GM23338 (cell line): ENCODE results near the gene OR5J2.

Experiments
- CREB1 ChIP-seq: fragments of 250-450 bp; sonication (Bioruptor Pico); IDR thresholded peaks from 2 replicates; pipeline ENCODE4 v1.5.0; 2020; ENCODE audit warnings: low read depth, mild to moderate bottlenecking, moderate library complexity
- EZH2 ChIP-seq: fragments of 200-600 bp; sonication (generic); IDR thresholded peaks from one replicate; pipeline ENCODE4 v1.8.0; 2017; ENCODE audit warnings: antibody characterized with exemption, mild to moderate bottlenecking, low read depth; ENCODE audit not compliant: unreplicated experiment
- EZH2phosphoT487 ChIP-seq: fragments of 200-600 bp; sonication (generic); IDR thresholded peaks from one replicate; pipeline ENCODE4 v1.8.1; 2018; ENCODE audit warnings: antibody characterized with exemption; ENCODE audit not compliant: unreplicated experiment
- JUNB ChIP-seq: IDR thresholded peaks from one replicate; pipeline ENCODE4 v1.6.1; 2016; ENCODE audit warnings: antibody characterized with exemption; ENCODE audit not compliant: unreplicated experiment
- NANOG ChIP-seq: IDR thresholded peaks from 2 replicates; pipeline ENCODE4 v1.6.1; 2016; ENCODE audit warnings: antibody characterized with exemption, borderline replicate concordance
- POLR2AphosphoS5 ChIP-seq: IDR thresholded peaks from 2 replicates; pipeline ENCODE4 v1.6.1; 2016; ENCODE audit warnings: antibody characterized with exemption, low read depth
- STAT1 ChIP-seq: IDR thresholded peaks from one replicate; pipeline ENCODE4 v1.6.1; 2016; ENCODE audit warnings: antibody characterized with exemption; ENCODE audit not compliant: unreplicated experiment
- ZNF114 ChIP-seq: fragments of 250-450 bp; sonication (Bioruptor Pico); IDR thresholded peaks from 2 replicates; pipeline ENCODE4 v1.5.0; 2020; ENCODE audit warnings: mild to moderate bottlenecking, moderate library complexity
- ZNF331 ChIP-seq: fragments of 250-450 bp; sonication (Bioruptor Pico); IDR thresholded peaks from 2 replicates; pipeline ENCODE4 v1.5.0; 2020; ENCODE audit warnings: low read depth, mild to moderate bottlenecking, moderate library complexity
- TF ChIP-seq, protein P1 (sequence below), 2 experiments: fragments of 200-600 bp in 1 of 2; sonication (generic) in 1 of 2; conservative IDR thresholded peaks; 2 replicates each; pipeline versions ENCODE4 v1.5.1 to v1.6.1; 2016 to 2017; ENCODE audit warnings: antibody characterized with exemption in 2 of 2, low read depth in 2 of 2, mild to moderate bottlenecking in 2 of 2, moderate library complexity in 1 of 2
- TF ChIP-seq, protein P2 (sequence below): IDR thresholded peaks from one replicate; pipeline ENCODE4 v1.6.1; 2018; ENCODE audit warnings: antibody characterized with exemption; ENCODE audit not compliant: unreplicated experiment
- TF ChIP-seq, protein P3 (sequence below): IDR thresholded peaks from 2 replicates; pipeline ENCODE4 v1.6.1; 2016; ENCODE audit warnings: antibody characterized with exemption

DNA sequence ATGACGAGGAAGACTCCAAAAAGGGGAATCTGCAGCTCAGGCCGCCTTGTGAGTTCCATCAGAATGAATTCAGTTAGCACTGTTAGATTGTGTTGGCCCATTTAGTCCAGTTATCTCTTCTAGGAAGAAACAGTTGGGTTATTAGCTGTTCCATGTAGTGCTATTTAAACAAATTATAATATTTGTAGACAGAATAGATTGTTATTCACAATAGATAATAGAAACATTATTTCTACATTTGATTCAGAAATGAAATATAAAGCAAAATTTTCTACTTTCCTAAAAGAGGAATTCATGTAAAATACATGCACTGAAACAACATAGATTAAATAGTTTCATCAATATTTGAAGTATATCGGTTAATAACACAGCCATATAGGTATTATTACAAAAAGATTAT is 16.2 kb upstream of the OR5J2 start, which contains the start of gene OR8K5:
- TF ChIP-seq, protein P1, sequence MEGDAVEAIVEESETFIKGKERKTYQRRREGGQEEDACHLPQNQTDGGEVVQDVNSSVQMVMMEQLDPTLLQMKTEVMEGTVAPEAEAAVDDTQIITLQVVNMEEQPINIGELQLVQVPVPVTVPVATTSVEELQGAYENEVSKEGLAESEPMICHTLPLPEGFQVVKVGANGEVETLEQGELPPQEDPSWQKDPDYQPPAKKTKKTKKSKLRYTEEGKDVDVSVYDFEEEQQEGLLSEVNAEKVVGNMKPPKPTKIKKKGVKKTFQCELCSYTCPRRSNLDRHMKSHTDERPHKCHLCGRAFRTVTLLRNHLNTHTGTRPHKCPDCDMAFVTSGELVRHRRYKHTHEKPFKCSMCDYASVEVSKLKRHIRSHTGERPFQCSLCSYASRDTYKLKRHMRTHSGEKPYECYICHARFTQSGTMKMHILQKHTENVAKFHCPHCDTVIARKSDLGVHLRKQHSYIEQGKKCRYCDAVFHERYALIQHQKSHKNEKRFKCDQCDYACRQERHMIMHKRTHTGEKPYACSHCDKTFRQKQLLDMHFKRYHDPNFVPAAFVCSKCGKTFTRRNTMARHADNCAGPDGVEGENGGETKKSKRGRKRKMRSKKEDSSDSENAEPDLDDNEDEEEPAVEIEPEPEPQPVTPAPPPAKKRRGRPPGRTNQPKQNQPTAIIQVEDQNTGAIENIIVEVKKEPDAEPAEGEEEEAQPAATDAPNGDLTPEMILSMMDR (conservative IDR thresholded peaks at IDR 0.05; ENCODE audit: low read depth in 2 of 2), result no peak
- TF ChIP-seq POLR2AphosphoS5 (no peak), ZNF114 (CRISPR knock-in tag) (no peak), EZH2phosphoT487 (no peak), EZH2 (no peak), JUNB (no peak), CREB1 (CRISPR knock-in tag) (no peak), NANOG (no peak), STAT1 (no peak), ZNF331 (no peak)
- TF ChIP-seq, protein P2, sequence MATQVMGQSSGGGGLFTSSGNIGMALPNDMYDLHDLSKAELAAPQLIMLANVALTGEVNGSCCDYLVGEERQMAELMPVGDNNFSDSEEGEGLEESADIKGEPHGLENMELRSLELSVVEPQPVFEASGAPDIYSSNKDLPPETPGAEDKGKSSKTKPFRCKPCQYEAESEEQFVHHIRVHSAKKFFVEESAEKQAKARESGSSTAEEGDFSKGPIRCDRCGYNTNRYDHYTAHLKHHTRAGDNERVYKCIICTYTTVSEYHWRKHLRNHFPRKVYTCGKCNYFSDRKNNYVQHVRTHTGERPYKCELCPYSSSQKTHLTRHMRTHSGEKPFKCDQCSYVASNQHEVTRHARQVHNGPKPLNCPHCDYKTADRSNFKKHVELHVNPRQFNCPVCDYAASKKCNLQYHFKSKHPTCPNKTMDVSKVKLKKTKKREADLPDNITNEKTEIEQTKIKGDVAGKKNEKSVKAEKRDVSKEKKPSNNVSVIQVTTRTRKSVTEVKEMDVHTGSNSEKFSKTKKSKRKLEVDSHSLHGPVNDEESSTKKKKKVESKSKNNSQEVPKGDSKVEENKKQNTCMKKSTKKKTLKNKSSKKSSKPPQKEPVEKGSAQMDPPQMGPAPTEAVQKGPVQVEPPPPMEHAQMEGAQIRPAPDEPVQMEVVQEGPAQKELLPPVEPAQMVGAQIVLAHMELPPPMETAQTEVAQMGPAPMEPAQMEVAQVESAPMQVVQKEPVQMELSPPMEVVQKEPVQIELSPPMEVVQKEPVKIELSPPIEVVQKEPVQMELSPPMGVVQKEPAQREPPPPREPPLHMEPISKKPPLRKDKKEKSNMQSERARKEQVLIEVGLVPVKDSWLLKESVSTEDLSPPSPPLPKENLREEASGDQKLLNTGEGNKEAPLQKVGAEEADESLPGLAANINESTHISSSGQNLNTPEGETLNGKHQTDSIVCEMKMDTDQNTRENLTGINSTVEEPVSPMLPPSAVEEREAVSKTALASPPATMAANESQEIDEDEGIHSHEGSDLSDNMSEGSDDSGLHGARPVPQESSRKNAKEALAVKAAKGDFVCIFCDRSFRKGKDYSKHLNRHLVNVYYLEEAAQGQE, result no peak
- TF ChIP-seq, protein P3, sequence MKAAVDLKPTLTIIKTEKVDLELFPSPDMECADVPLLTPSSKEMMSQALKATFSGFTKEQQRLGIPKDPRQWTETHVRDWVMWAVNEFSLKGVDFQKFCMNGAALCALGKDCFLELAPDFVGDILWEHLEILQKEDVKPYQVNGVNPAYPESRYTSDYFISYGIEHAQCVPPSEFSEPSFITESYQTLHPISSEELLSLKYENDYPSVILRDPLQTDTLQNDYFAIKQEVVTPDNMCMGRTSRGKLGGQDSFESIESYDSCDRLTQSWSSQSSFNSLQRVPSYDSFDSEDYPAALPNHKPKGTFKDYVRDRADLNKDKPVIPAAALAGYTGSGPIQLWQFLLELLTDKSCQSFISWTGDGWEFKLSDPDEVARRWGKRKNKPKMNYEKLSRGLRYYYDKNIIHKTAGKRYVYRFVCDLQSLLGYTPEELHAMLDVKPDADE, result no peak
